Kidney (tissue), 14 donors: ENCODE measurements around the gene CCDC136. TPM values are rescaled to one million over a fixed set of nuclear protein-coding genes. Genes with fewer than 3 reads are reported as not detected.

Experiments used
- DNase-seq, 5 donors: peaks; one replicate each; pipeline ENCODE4 v3.0.0-alpha.2; 2013 to 2020
- FAIRE-seq: peaks from 2 replicates; lab custom pipeline; 2012; peaks lifted over from hg19 to GRCh38; lab: Jason Lieb, UNC
- H3K27ac ChIP-seq, 2 donors: one replicate each; pipeline ENCODE4 v1.7.0; 2013; ENCODE audit warnings: low read depth in 2 of 2, low read length in 2 of 2, inconsistent platforms in 1 of 2
- H3K27me3 ChIP-seq: one replicate; pipeline ENCODE4 v1.7.1; 2013; ENCODE audit warnings: low read length, inconsistent platforms; ENCODE audit not compliant: control insufficient read depth, insufficient read depth
- H3K36me3 ChIP-seq, 3 donors: one replicate each; pipeline versions ENCODE4 v1.7.0 to v1.7.1; 2013; ENCODE audit warnings: low read length in 3 of 3, control low read depth in 1 of 3, inconsistent platforms in 1 of 3; ENCODE audit not compliant: insufficient read depth in 3 of 3, control insufficient read depth in 2 of 3
- H3K4me1 ChIP-seq, 3 donors: one replicate each; pipeline versions ENCODE4 v1.7.0 to v1.7.1; 2013; ENCODE audit warnings: low read length in 3 of 3, inconsistent platforms in 1 of 3, low read depth in 1 of 3; ENCODE audit not compliant: control insufficient read depth in 2 of 3, insufficient read depth in 2 of 3
- H3K4me3 ChIP-seq, 3 donors: one replicate each; pipeline versions ENCODE4 v1.7.0 to v1.8.1; 2013; ENCODE audit warnings: low read length in 3 of 3, control low read depth in 1 of 3, inconsistent platforms in 1 of 3
- H3K9ac ChIP-seq, 3 donors: one replicate each; pipeline versions ENCODE4 v1.7.0 to v1.7.1; 2013; ENCODE audit warnings: low read length in 3 of 3, control low read depth in 1 of 3, inconsistent platforms in 1 of 3
- H3K9me3 ChIP-seq, 3 donors: one replicate each; pipeline versions ENCODE4 v1.7.0 to v1.7.1; 2013; ENCODE audit warnings: low read length in 3 of 3, control low read depth in 1 of 3, inconsistent platforms in 1 of 3; ENCODE audit not compliant: control insufficient read depth in 2 of 3, insufficient read depth in 1 of 3
- intact Hi-C: fragments of 100-400 bp; cut with DNase I; formaldehyde crosslinking; loops from one replicate; pipeline ENCODE4 v1.11.1; 2022
- polyA plus RNA-seq: library from polyadenylated mRNA; stranded (reverse); fragments of 350-450 nt; fragmentation: Illumina TruSeq; extraction: RNeasy Lipid Tissue Mini Kit (QIAGEN cat#74804); gene quantifications from one replicate; pipeline ENCODE4 v1.2.3, GENCODE V29; 2014; ENCODE audit warnings: low read depth, low replicate concordance; ENCODE audit not compliant: insufficient read depth
- total RNA-seq: library from RNA; stranded (reverse); fragmentation: NEBNext Ultra II Directional; extraction: Animal tissue kit (Norgen Biotek cat#: 25700); gene quantifications from one replicate; pipeline ENCODE4 v1.2.1, GENCODE V29; 2021
- TF ChIP-seq, protein P1 (sequence below): IDR thresholded peaks from 3 replicates; pipeline ENCODE4 v1.5.1; 2012; ENCODE audit warnings: mild to moderate bottlenecking, moderate library complexity, borderline replicate concordance; ENCODE audit not compliant: insufficient read depth; ENCODE audit errors: extremely low read depth
- donor health status: control.
- donor health status: control.
- donor health status: control.
- donor health status: control.
- donor health status: control.
- donor health status: DM: yes; HTN: yes; CAD: no.
- donor health status: Normal renal cell carcinoma (clear cell type).

CCDC136 gene
- total and polyA plus RNA-seq, 2 donors from 2014 or later: 1.4 to 4.2 TPM

DNA sequence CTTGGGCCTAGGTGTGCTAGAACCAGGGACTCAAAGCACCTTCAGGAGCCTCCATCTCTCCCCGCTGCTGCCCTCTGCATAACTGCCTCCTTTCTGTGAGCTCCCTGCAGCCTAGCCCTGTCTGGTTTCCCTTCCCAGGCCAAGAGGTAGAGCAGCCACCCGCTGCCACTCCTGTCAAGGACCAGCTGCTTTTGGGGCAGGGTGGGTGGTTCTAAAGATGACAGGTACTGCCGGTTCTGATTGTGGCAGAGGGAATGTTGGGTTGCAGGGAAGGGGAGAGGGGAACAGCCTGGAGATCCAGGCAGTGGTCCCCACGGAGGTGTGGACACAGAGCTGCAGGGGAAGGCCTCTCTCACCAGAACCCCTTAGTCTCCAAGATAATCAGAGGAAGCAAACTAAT, 34.7 kb downstream of the CCDC136 start:
- TF ChIP-seq, protein P1, sequence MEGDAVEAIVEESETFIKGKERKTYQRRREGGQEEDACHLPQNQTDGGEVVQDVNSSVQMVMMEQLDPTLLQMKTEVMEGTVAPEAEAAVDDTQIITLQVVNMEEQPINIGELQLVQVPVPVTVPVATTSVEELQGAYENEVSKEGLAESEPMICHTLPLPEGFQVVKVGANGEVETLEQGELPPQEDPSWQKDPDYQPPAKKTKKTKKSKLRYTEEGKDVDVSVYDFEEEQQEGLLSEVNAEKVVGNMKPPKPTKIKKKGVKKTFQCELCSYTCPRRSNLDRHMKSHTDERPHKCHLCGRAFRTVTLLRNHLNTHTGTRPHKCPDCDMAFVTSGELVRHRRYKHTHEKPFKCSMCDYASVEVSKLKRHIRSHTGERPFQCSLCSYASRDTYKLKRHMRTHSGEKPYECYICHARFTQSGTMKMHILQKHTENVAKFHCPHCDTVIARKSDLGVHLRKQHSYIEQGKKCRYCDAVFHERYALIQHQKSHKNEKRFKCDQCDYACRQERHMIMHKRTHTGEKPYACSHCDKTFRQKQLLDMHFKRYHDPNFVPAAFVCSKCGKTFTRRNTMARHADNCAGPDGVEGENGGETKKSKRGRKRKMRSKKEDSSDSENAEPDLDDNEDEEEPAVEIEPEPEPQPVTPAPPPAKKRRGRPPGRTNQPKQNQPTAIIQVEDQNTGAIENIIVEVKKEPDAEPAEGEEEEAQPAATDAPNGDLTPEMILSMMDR: no peak
- no peak overlapping the region for H3K27ac ChIP-seq

DNA sequence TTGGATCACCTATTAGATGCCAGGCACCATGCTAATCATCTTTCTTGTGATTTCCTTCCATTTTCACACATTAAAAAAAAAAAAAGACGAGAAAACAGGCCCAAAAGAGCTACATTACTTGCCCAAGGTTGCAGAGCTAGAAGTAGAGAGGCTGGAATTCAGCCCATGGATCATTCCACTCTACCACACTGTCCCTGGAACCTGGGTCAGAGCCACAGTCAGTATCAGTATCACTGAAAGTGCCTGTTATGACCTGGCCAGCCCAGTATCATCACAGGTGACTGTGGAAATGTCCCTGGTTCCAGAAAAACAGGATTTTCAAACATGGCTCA, 35.1 kb downstream of the CCDC136 start:
- intact Hi-C loops: no loop called here
- TF ChIP-seq, protein P1: no peak
- H3K9ac ChIP-seq: no peak overlapping the region
- DNase-seq: no peak
- H3K27me3 ChIP-seq: no peaks in the 10 kb centered on the region
- no peaks in the 10 kb centered on the region for H3K9me3 ChIP-seq
- peaks cover 0 to 6% (median 0%) of the 10 kb centered on the region in 3 donors for H3K4me1 ChIP-seq
- no peak overlapping the region for H3K27ac ChIP-seq
- no peaks in the 10 kb centered on the region for H3K36me3 ChIP-seq
- H3K4me3 ChIP-seq: no peak overlapping the region
- no peak for FAIRE-seq

More for the DNA sequence above, 34.7 kb downstream of the CCDC136 start:
- FAIRE-seq (no peak), DNase-seq (no peak)
- intact Hi-C loops: no loop called here
- no peaks in the 10 kb centered on the region for H3K27me3 ChIP-seq
- no peak overlapping the region for H3K4me3 ChIP-seq
- peaks cover 0 to 6% (median 0%) of the 10 kb centered on the region in 3 donors for H3K4me1 ChIP-seq
- H3K36me3 ChIP-seq: no peaks in the 10 kb centered on the region
- H3K9ac ChIP-seq: no peak overlapping the region
- no peaks in the 10 kb centered on the region for H3K9me3 ChIP-seq

DNA sequence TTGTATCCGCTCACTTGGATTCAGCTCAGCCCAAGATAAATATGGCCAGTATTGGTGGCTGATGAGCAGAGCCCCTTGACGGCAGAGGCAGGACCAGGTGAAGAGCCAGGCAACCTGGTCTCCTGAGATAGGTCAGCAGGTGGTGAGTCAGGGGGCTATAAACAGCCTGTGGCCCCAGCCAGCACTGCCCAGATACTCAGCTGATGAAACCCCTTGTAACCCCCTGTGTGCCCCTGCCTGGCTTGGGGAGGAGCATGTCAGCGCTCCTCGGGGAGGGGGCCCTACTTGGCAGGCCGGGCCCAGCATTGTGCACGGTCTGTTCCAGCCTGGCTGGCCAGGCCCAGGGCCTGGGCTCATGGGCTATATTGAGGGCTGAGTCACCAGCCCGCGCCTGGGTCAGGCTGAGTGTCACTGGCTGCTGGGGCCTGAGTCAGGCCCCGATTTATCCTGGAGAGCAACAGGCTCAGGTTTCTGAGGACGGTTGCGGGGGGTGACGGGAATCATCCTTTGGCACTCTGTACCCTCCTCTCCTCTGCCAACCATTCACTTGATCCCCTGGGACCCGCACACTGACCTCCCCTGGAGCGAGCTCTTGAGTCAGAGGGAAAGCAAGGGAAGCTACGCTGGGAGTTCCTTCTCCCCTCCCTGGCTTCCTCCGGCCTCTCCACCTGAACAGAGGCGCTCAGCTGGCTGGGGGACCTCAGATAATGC, 35.6 kb downstream of the CCDC136 start:
- H3K9me3 ChIP-seq: no peaks in the 10 kb centered on the region
- TF ChIP-seq, protein P1: no peak
- no peak overlapping the region for H3K4me3 ChIP-seq
- DNase-seq (peak in 3 of 5 donors; percentile 29 to 58 (median 40)), FAIRE-seq (no peak)
- H3K36me3 ChIP-seq: no peaks in the 10 kb centered on the region
- no peaks in the 10 kb centered on the region for H3K27me3 ChIP-seq
- H3K9ac ChIP-seq: no peak overlapping the region
- H3K27ac ChIP-seq: no peak overlapping the region
- peaks cover 0 to 6% (median 0%) of the 10 kb centered on the region in 3 donors for H3K4me1 ChIP-seq
- intact Hi-C loops: no loop called here
